Cardiac ventricle fibroblast (primary cell): ENCODE data around the gene MAPK9. TPM values are rescaled to one million over a fixed set of nuclear protein-coding genes. Genes with fewer than 3 reads are reported as not detected.

Source experiments
- total RNA-seq: library from RNA; depleted of rRNA; stranded (reverse); fragments of >200 nt; gene quantifications from 2 replicates; pipeline ENCODE4 v1.2.3, GENCODE V29; 2015

MAPK9 gene
- total RNA-seq = 13.8 and 20.5 TPM in 2 replicates

GRCh38 chr5:180291943-180292831 is at the start of gene MAPK9:
TSS of gene MAPK9 (minus strand) at chr5:180292083. CDS start at chr5:180280561, 11,522 bp downstream.

GRCh38 chr5:180209137-180209581 is 82.7 kb downstream of the MAPK9 start, which contains the start of gene RASGEF1C:
TSS of gene RASGEF1C (minus strand) at chr5:180209211. CDS start at chr5:180138052, 71,159 bp downstream.

Other genes starting within 250 kb of the MAPK9 start
- 36.2 and 41.4 TPM in 2 replicates for gene RNF130, start 220.3 kb downstream of the MAPK9 start, total RNA-seq
- not detected in 2 replicates for gene RASGEF1C, start 82.9 kb downstream of the MAPK9 start, total RNA-seq
- 81.7 and 98.0 TPM in 2 replicates for gene GFPT2, start 61.3 kb upstream of the MAPK9 start, total RNA-seq
- gene CNOT6, start 202.3 kb upstream of the MAPK9 start, total RNA-seq = 8.7 and 11.1 TPM in 2 replicates